Measurements from ENCODE around the gene PTPRD. TPM values are rescaled to one million over a fixed set of nuclear protein-coding genes. Genes with fewer than 3 reads are reported as not detected.

Gene PTPRD
- total and polyA plus RNA-seq, 9 of the 15 experiments (the other 6 are each of a cell fraction or from before 2014, with no cell fraction given), result 0.11 TPM; not detected in 8

- TF ChIP-seq MED1 (CRISPR knock-in tag; IDR thresholded peaks at IDR 0.05; ENCODE audit: borderline replicate concordance) (no peak), MCM3 (IDR thresholded peaks at IDR 0.05) (no peak), KAT8 (IDR thresholded peaks at IDR 0.05; ENCODE audit: low read depth) (no peak), NONO (IDR thresholded peaks at IDR 0.05; ENCODE audit: low read depth in 2 of 2, low read length in 1 of 2) (no peak), ASH1L (IDR thresholded peaks at IDR 0.05; ENCODE audit: borderline replicate concordance, low read depth, partially characterized antibody) (no peak)
- TF ChIP-seq, protein P1, sequence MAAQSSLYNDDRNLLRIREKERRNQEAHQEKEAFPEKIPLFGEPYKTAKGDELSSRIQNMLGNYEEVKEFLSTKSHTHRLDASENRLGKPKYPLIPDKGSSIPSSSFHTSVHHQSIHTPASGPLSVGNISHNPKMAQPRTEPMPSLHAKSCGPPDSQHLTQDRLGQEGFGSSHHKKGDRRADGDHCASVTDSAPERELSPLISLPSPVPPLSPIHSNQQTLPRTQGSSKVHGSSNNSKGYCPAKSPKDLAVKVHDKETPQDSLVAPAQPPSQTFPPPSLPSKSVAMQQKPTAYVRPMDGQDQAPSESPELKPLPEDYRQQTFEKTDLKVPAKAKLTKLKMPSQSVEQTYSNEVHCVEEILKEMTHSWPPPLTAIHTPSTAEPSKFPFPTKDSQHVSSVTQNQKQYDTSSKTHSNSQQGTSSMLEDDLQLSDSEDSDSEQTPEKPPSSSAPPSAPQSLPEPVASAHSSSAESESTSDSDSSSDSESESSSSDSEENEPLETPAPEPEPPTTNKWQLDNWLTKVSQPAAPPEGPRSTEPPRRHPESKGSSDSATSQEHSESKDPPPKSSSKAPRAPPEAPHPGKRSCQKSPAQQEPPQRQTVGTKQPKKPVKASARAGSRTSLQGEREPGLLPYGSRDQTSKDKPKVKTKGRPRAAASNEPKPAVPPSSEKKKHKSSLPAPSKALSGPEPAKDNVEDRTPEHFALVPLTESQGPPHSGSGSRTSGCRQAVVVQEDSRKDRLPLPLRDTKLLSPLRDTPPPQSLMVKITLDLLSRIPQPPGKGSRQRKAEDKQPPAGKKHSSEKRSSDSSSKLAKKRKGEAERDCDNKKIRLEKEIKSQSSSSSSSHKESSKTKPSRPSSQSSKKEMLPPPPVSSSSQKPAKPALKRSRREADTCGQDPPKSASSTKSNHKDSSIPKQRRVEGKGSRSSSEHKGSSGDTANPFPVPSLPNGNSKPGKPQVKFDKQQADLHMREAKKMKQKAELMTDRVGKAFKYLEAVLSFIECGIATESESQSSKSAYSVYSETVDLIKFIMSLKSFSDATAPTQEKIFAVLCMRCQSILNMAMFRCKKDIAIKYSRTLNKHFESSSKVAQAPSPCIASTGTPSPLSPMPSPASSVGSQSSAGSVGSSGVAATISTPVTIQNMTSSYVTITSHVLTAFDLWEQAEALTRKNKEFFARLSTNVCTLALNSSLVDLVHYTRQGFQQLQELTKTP (IDR thresholded peaks at IDR 0.05; ENCODE audit: low read depth in 1 of 2, partially characterized antibody in 2 of 2), result no peak
These were observed 1113.3 kb downstream of the PTPRD start (continued) for GRCh38 chr9:9499546-9499945.

DNA sequence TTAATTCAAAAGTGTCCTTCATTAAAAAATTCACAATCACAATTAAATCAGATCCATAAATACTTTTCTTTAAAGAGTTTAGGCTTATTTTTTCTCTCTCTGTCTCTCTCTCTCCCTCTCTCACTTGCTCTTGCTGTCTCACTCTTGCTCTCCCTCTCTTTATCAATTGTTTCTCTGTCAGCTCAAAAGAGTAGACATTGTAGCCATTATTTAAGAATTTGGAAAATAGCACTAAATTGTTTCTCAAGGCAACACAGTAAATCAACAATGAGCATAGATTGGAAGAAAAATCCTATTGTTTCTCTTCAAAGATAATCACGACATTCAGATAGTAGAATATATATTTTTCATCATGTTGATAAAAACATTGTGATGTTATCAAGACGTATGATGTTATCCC, 1114.0 kb downstream of the PTPRD start:
- in situ Hi-C loops (cut with MboI), result no loop called here
- intact Hi-C loops (cut with micrococcal nuclease), result no loop called here

More for the DNA sequence above, 1114.0 kb downstream of the PTPRD start:
- Histone ChIP-seq H3K4me2 (ENCODE audit: insufficient read depth, low read length) (no peak overlapping the region), H3K9ac (ENCODE audit: insufficient read depth in 1 of 2, low read depth in 2 of 2, low read length in 2 of 2) (no peak overlapping the region), H3K79me2 (ENCODE audit: control insufficient read depth, insufficient read depth, low read length) (no peaks in the 10 kb centered on the region), H3K9me3 (replicated peaks; ENCODE audit: control insufficient read depth, insufficient read depth, low read depth, low read length) (no peaks in the 10 kb centered on the region), H3K27ac (ENCODE audit: extremely low read depth, low read depth, low read length) (no peak overlapping the region), H3K27me3 (ENCODE audit: control insufficient read depth in 2 of 2, insufficient read depth in 2 of 2, low read length in 2 of 2) (no peaks in the 10 kb centered on the region), H3K36me3 (ENCODE audit: control insufficient read depth, insufficient read depth, low read length) (no peaks in the 10 kb centered on the region), H3K4me3 (no peak overlapping the region), H2AFZ (ENCODE audit: low read depth, low read length) (no peak overlapping the region), H4K20me1 (replicated peaks; ENCODE audit: control insufficient read depth, insufficient read depth, low read length) (no peaks in the 10 kb centered on the region), H3K9me1 (ENCODE audit: control insufficient read depth, insufficient read depth, low read length) (no peaks in the 10 kb centered on the region), H3K4me1 (replicated peaks in 1 of 2; ENCODE audit: control insufficient read depth in 2 of 2, insufficient read depth in 2 of 2, low read length in 2 of 2) (no peaks in the 10 kb centered on the region)
- WGBS (ENCODE audit: insufficient coverage, low coverage, missing lambda C conversion rate), result 0% methylated on average over 2 of the region's 2 CpGs
- POLR2A ChIA-PET, result no interaction called here
- DNase-seq (ENCODE audit: extremely low read depth in 1 of 4, low spot score in 3 of 4), result no peak
- FAIRE-seq, result no peak
- CTCF ChIA-PET (ENCODE audit: low intra/inter-chr PET ratio), result no interaction called here
- no peak for TF ChIP-seq PTRF (tag; IDR thresholded peaks at IDR 0.05)
- TF ChIP-seq FOS (IDR thresholded peaks at IDR 0.05; ENCODE audit: extremely low read depth, insufficient read length), result no peak
- no peak for TF ChIP-seq STAT5B (CRISPR knock-in tag; IDR thresholded peaks at IDR 0.05)
- TF ChIP-seq ZNF143 (CRISPR knock-in tag; IDR thresholded peaks at IDR 0.05), result no peak
- no peak for TF ChIP-seq HNRNPLL (IDR thresholded peaks at IDR 0.05; ENCODE audit: low read depth, low read length, poor library complexity, severe bottlenecking)
- no peak for TF ChIP-seq NR2F6 (CRISPR knock-in tag; IDR thresholded peaks at IDR 0.05)
- no peak for TF ChIP-seq DACH1 (IDR thresholded peaks at IDR 0.05; ENCODE audit: partially characterized antibody)
- no peak for ATAC-seq
- no TSS peak for BruUV-seq (replicated peaks)
